ENCODE measurements around the gene HOXD8. TPM values are rescaled to one million over a fixed set of nuclear protein-coding genes. Genes with fewer than 3 reads are reported as not detected.

HOXD8 gene
- total RNA-seq, 6 donors from 2014 or later, result 0.43 to 2.3 (median 0.74) TPM; not detected in 1

DNA sequence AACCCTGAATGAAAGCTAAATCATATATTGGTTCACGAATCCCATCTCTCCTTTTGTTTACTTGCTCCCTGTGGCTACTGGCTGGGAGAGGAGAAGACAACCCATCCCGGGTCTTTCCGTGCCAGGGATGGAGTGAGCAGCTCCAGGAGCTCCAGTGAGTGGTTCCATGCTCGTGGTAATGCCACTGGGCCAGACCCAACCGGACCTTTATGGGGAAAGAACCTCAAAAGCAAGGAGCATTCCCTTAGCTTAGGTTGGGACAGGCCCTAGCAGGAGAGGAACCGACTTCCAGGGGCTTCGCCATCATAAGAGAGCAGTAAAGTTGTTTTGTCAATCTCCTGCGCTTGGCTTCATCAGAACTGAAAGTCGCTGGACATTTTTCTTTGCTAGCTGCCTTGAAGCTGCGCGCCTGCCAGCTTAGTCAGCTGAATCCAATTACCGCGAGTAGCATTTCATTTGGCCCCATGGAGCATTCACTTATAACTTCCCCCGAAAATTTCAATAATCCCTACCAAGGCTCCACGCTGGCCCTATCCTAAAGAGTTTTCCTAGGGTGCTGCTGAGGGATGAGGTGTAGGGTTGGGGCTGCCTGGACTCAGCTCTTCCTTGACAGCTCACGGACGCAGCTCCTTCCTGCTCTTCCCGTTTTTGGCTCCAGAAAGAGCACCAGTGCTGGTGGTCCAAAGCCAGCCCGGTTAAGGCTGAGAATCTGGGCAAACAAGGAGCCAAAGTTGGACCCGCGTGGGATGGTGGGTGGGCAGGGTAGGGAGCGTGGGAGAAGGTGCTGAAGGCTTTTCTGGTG, 32.5 kb downstream of the HOXD8 start:
- no peak for DNase-seq
- WGBS, 2 donors, result 6 to 8% methylated on average over 17 to 22 of the region's 22 CpGs
- TF ChIP-seq EP300 (IDR thresholded peaks at IDR 0.05) (no peak), POLR2AphosphoS5 (IDR thresholded peaks at IDR 0.05) (no peak), POLR2A (IDR thresholded peaks at IDR 0.05) (no peak)
- TF ChIP-seq, protein P1, sequence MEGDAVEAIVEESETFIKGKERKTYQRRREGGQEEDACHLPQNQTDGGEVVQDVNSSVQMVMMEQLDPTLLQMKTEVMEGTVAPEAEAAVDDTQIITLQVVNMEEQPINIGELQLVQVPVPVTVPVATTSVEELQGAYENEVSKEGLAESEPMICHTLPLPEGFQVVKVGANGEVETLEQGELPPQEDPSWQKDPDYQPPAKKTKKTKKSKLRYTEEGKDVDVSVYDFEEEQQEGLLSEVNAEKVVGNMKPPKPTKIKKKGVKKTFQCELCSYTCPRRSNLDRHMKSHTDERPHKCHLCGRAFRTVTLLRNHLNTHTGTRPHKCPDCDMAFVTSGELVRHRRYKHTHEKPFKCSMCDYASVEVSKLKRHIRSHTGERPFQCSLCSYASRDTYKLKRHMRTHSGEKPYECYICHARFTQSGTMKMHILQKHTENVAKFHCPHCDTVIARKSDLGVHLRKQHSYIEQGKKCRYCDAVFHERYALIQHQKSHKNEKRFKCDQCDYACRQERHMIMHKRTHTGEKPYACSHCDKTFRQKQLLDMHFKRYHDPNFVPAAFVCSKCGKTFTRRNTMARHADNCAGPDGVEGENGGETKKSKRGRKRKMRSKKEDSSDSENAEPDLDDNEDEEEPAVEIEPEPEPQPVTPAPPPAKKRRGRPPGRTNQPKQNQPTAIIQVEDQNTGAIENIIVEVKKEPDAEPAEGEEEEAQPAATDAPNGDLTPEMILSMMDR (IDR thresholded peaks at IDR 0.05), result no peak
- Histone ChIP-seq H3K9me3 (no peaks in the 10 kb centered on the region), H3K36me3 (no peaks in the 10 kb centered on the region), H3K4me1 (peaks cover 8 to 42% (median 25%) of the 10 kb centered on the region in 4 donors), H3K27me3 (peaks cover 0 to 82% (median 45%) of the 10 kb centered on the region in 4 donors), H3K27ac (no peak overlapping the region), H3K4me3 (no peak overlapping the region)
- no peak for ATAC-seq (ENCODE audit: low FRiP score in 2 of 2)

DNA sequence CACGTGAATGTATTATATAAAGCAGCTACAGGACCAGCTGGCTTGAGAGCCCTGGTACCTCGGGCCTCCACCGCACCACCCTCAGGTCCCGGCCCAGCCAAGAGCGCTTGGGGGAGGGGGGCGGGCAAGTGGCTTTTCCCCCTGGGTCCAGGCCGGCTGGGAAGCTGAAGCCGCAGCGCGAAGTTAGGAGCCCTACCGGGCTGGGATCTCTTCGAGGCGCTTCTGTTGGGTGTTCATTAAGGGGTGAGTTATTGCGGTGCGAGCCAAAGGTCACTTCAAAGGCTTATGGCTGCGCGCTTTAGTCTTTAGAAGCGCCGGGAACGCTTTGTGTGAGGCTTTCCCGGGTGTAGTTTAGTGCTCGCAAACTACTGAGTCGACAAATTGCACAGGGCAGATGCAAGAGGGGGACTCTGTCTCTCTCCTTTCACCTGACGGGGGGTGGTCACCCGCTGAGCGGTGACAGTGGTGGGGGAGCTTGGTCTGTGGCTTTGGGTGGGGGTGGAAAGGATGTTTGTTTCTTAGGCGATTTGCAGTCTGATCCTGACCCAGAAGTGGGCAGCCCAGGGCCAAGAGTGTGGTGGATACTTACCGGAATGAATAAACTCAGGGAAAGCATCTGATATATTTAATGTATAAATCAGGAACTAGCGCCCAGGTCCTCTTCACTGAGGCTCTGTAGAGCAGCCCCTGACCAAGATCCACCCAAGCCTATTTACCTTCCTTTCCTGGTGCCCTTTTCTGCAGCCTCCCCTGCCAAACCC, 33.6 kb downstream of the HOXD8 start:
- H3K27ac ChIP-seq, result no peak overlapping the region
- 14 to 18% methylated on average over 11 to 29 of the region's 29 CpGs for WGBS, 2 donors
- DNase-seq (no peak), ATAC-seq (ENCODE audit: low FRiP score in 2 of 2) (no peak)
- H3K9me3 ChIP-seq, result no peaks in the 10 kb centered on the region
- TF ChIP-seq POLR2AphosphoS5 (IDR thresholded peaks at IDR 0.05) (no peak), EP300 (IDR thresholded peaks at IDR 0.05) (no peak), POLR2A (IDR thresholded peaks at IDR 0.05) (no peak)
- TF ChIP-seq, protein P1 (IDR thresholded peaks at IDR 0.05), result no peak
- peaks cover 0 to 72% (median 38%) of the 10 kb centered on the region in 4 donors for H3K27me3 ChIP-seq
- peaks cover 8 to 31% (median 18%) of the 10 kb centered on the region in 4 donors for H3K4me1 ChIP-seq
- H3K4me3 ChIP-seq, result no peak overlapping the region
- H3K36me3 ChIP-seq, result no peaks in the 10 kb centered on the region

DNA sequence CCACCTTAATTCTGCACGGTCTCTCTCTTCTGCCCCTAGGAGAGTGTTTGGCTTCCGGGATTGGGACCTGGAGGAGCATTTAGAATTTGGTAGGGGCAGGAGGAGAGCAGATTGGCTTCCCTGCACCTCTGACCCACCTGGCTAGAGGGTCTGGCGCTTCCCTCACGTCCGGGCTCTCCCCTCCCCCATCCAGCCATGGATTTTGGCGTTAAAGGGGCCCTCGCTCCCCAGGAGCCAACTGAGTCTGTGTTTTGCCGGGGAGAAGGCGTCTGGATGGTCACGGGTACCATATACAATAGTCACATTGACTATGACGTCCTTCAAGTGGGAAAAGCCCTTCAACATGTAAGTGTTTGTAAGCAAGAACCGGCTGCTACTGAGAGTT, 34.2 kb downstream of the HOXD8 start:
- Histone ChIP-seq H3K36me3 (no peaks in the 10 kb centered on the region), H3K4me1 (peaks cover 8 to 31% (median 18%) of the 10 kb centered on the region in 4 donors), H3K27ac (no peak overlapping the region), H3K4me3 (no peak overlapping the region), H3K9me3 (no peaks in the 10 kb centered on the region), H3K27me3 (peaks cover 0 to 66% (median 35%) of the 10 kb centered on the region in 4 donors)
- TF ChIP-seq POLR2A (IDR thresholded peaks at IDR 0.05), result no peak
- TF ChIP-seq, protein P1 (IDR thresholded peaks at IDR 0.05), result no peak
- ATAC-seq (ENCODE audit: low FRiP score in 2 of 2) (no peak), DNase-seq (no peak)
- WGBS, 2 donors, result 9 to 14% methylated on average over 7 to 12 of the region's 12 CpGs

DNA sequence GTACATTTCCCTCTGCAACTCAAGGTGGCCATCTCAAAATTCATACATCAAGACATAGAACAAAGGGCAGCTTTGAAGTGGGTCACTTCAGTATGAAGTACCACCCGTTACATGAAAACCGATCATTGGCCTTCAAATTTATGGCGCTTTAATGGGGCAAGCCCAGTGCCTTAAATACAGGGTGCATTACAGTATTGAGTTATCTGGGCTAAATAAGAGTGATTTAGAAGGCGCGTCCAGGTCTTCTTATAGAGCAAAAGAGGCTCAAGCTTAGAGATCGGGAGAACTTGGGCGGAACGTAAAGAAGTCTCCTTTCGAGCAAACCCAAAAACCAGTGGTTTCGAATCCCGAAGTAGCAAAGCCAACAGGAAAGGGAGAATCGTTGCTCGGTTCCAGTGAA, 34.7 kb downstream of the HOXD8 start:
- Histone ChIP-seq H3K27ac (no peak overlapping the region), H3K27me3 (peaks cover 0 to 60% (median 32%) of the 10 kb centered on the region in 4 donors), H3K9me3 (no peaks in the 10 kb centered on the region), H3K4me1 (peaks cover 8 to 25% (median 17%) of the 10 kb centered on the region in 4 donors), H3K4me3 (no peak overlapping the region), H3K36me3 (no peaks in the 10 kb centered on the region)
- ATAC-seq (ENCODE audit: low FRiP score in 2 of 2) (no peak), DNase-seq (no peak)
- TF ChIP-seq, protein P1 (IDR thresholded peaks at IDR 0.05), result no peak
- TF ChIP-seq POLR2A (IDR thresholded peaks at IDR 0.05) (no peak), EP300 (IDR thresholded peaks at IDR 0.05) (no peak), POLR2AphosphoS5 (IDR thresholded peaks at IDR 0.05) (no peak)
- whole genome bisulfite sequencing, 2 donors, result 11 to 27% methylated on average over 13 of the region's 13 CpGs

All from upper lobe of left lung (tissue), 6 donors.